WERI-Rb-1 (cell line): ENCODE results near the gene KDM7A.

ENCODE experiments used
- DNase-seq: peaks from one replicate; pipeline ENCODE4 v3.0.0-alpha.2; 2020
- H3K27ac ChIP-seq: fragments of 250-450 bp; sonication (Bioruptor Pico); 2 replicates; pipeline ENCODE4 v1.5.1; 2020; ENCODE audit warnings: mild to moderate bottlenecking, moderate library complexity
- H3K27me3 ChIP-seq: fragments of 250-450 bp; sonication (Bioruptor Pico); 2 replicates; pipeline ENCODE4 v1.5.1; 2021; ENCODE audit warnings: mild to moderate bottlenecking, low read depth, moderate library complexity; ENCODE audit not compliant: insufficient read depth, severe bottlenecking
- H3K36me3 ChIP-seq: fragments of 250-450 bp; sonication (Bioruptor Pico); 2 replicates; pipeline ENCODE4 v1.5.1; 2020; ENCODE audit warnings: mild to moderate bottlenecking, moderate library complexity
- H3K4me3 ChIP-seq: 2 replicates; pipeline ENCODE4 v1.5.1; 2011; ENCODE audit warnings: low read depth, mild to moderate bottlenecking, control low read depth, low read length
- H3K9me3 ChIP-seq: fragments of 250-450 bp; sonication (Bioruptor Pico); 2 replicates; pipeline ENCODE4 v1.5.1; 2021; ENCODE audit warnings: mild to moderate bottlenecking, moderate library complexity; ENCODE audit not compliant: severe bottlenecking
- CTCF ChIP-seq: IDR thresholded peaks from 2 replicates; pipeline ENCODE4 v1.5.1; 2011; ENCODE audit warnings: low read depth, mild to moderate bottlenecking, control low read depth, inconsistent platforms, low read length

KDM7A gene

GRCh38 chr7:140059273-140060242, 117.2 kb downstream of the KDM7A start:
- Histone ChIP-seq H3K36me3 (no peaks in the 10 kb centered on the region), H3K4me3 (no peak overlapping the region), H3K9me3 (no peaks in the 10 kb centered on the region), H3K27ac (no peak overlapping the region), H3K27me3 (no peaks in the 10 kb centered on the region)
- TF ChIP-seq CTCF: no peak
- no peak for DNase-seq

GRCh38 chr7:140058517-140058916, 118.3 kb downstream of the KDM7A start:
- Histone ChIP-seq H3K27me3 (no peaks in the 10 kb centered on the region), H3K27ac (no peak overlapping the region), H3K9me3 (no peaks in the 10 kb centered on the region), H3K4me3 (no peak overlapping the region), H3K36me3 (no peaks in the 10 kb centered on the region)
- no peak for DNase-seq
- TF ChIP-seq CTCF: no peak

- H3K9me3 ChIP-seq: no peaks in the 10 kb centered on the region
- no peak for DNase-seq
- no peaks in the 10 kb centered on the region for H3K36me3 ChIP-seq
- H3K4me3 ChIP-seq: no peak overlapping the region
- no peak for TF ChIP-seq CTCF
- H3K27ac ChIP-seq: no peak overlapping the region
- H3K27me3 ChIP-seq: no peaks in the 10 kb centered on the region
These were observed 119.6 kb downstream of the KDM7A start for GRCh38 chr7:140057143-140057535.

- Histone ChIP-seq H3K36me3 (no peaks in the 10 kb centered on the region), H3K9me3 (no peaks in the 10 kb centered on the region), H3K27ac (no peak overlapping the region), H3K4me3 (no peak overlapping the region), H3K27me3 (no peaks in the 10 kb centered on the region)
- TF ChIP-seq CTCF: no peak
- no peak for DNase-seq
These were observed 120.2 kb downstream of the KDM7A start for GRCh38 chr7:140056431-140057142.

GRCh38 chr7:140055833-140056232, 121.0 kb downstream of the KDM7A start:
- no peak for DNase-seq
- Histone ChIP-seq H3K9me3 (no peaks in the 10 kb centered on the region), H3K4me3 (no peak overlapping the region), H3K27me3 (no peaks in the 10 kb centered on the region), H3K27ac (no peak overlapping the region), H3K36me3 (no peaks in the 10 kb centered on the region)
- TF ChIP-seq CTCF: no peak
